Effector memory CD4-positive, alpha-beta T cell (primary cell): Measurements from ENCODE around the gene EXOC7.
"Not testable (repeated sequence)": the region's sequence is repeated elsewhere in the genome, so short reads cannot be mapped to it uniquely, and the experiment has no call there.

ENCODE experiments used
- DNase-seq, 3 donors: peaks; one replicate each; pipeline ENCODE4 v3.0.0-alpha.2; 2020
- H3K27ac ChIP-seq: 2 replicates; pipeline ENCODE4 v1.7.0; 2013; ENCODE audit warnings: mild to moderate bottlenecking, low read length, moderate library complexity; ENCODE audit not compliant: insufficient read depth, poor library complexity, severe bottlenecking
- H3K27me3 ChIP-seq: replicated peaks from 2 replicates; pipeline ENCODE4 v1.7.0; 2013; ENCODE audit warnings: mild to moderate bottlenecking, low read length; ENCODE audit not compliant: insufficient read depth, control insufficient read depth, poor library complexity, severe bottlenecking
- H3K36me3 ChIP-seq: 2 replicates; pipeline ENCODE4 v1.7.0; 2013; ENCODE audit warnings: mild to moderate bottlenecking, low read length, moderate library complexity; ENCODE audit not compliant: control insufficient read depth, insufficient read depth
- H3K4me1 ChIP-seq: 2 replicates; pipeline ENCODE4 v1.7.0; 2013; ENCODE audit warnings: low read length, mild to moderate bottlenecking; ENCODE audit not compliant: control insufficient read depth, insufficient read depth, poor library complexity, severe bottlenecking
- H3K4me3 ChIP-seq: 2 replicates; pipeline ENCODE4 v1.7.0; 2013; ENCODE audit warnings: low read length, low read depth, mild to moderate bottlenecking; ENCODE audit not compliant: insufficient read depth, poor library complexity, severe bottlenecking
- H3K9me3 ChIP-seq: 2 replicates; pipeline ENCODE4 v1.7.0; 2013; ENCODE audit warnings: mild to moderate bottlenecking, low read length, moderate library complexity; ENCODE audit not compliant: control insufficient read depth

EXOC7 gene

DNA sequence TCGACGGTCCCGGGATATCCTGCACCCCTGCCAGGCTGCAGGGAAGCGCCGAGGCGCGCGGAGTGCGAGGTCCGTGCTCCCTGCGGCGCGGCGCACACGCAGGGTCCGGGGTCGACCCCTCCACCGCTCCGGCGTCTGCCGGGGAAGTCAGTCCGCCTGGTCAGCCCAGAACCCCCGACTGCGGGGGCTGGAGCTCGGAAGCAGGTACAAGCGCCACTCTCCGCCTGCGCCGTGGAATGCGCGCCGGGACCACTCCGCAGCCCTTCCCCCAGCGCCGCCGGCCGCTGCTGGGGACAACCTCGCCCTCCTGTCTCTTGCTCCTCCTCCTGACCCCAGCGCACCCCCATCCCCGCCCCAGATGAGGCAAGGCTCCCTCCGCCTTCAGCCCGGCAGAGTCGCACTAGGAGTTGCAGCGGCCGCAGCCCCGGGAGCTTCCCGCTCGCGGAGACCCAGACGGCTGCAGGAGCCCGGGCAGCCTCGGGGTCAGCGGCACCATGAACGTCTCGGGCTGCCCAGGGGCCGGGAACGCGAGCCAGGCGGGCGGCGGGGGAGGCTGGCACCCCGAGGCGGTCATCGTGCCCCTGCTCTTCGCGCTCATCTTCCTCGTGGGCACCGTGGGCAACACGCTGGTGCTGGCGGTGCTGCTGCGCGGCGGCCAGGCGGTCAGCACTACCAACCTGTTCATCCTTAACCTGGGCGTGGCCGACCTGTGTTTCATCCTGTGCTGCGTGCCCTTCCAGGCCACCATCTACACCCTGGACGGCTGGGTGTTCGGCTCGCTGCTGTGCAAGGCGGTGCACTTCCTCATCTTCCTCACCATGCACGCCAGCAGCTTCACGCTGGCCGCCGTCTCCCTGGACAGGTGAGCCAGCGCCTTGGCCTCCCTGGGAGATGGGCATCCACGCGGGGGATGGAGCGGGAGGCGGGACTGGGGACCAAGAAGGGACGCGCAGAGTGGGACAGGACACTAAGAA lies 28.9 kb downstream of the EXOC7 start, which contains the start of gene GALR2:
Gene GALR2 (plus strand): TSS at position 392 of the 974 bp plus-strand sequence. CDS start 103 bp downstream, at position 495.
- Histone ChIP-seq H3K36me3 (no peaks in the 10 kb centered on the region), H3K4me1 (peaks cover 58% of the 10 kb centered on the region), H3K9me3 (no peaks in the 10 kb centered on the region), H3K27ac (no peak within 1 kb of the TSS), H3K4me3 (peak within 1 kb of the TSS; percentile 6), H3K27me3 (peaks cover 31% of the 10 kb centered on the region)
- DNase-seq = no peak

DNA sequence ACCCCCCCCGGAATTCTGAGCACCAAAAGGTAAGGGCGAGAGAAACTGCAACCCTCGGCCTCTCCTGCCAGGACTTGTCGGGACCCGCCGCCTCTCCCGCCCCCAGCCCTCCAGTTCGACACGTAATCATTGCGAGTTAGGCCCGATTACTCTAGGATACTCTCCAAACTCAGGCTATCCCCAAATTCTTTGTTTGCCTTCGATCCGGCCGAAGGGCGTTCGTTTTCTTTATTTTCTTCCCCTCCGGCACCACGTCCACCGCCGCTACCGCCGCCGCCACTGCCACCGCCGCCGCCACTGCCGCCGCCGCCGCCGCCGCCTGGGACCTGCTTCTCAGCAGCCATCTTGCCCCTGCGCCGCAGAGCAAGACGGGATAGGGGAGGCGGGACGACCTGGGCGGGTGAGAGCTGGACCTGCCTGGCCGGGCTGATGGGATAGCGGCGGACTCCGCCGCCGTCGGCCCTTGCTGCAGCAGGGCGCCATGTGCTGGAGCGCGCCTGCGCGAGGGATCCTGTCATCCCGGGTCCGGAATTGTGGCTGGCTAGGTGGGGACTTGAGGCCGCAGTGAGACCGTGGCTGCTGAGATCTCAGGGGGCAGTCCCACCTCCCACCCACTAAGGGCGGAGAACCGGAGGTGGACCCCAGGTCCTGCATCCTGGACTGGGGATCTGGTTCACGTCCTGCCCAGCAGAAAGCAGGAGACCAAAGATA lies 31.3 kb downstream of the EXOC7 start, which contains the start of gene SRP68:
Gene SRP68 (minus strand): TSS at position 370 of the 711 bp plus-strand sequence. CDS start 26 bp downstream, at position 344.
- peak within 1 kb of the TSS; percentile 76 for H3K27ac ChIP-seq
- H3K27me3 ChIP-seq = peaks cover 31% of the 10 kb centered on the region
- H3K4me1 ChIP-seq = peaks cover 49% of the 10 kb centered on the region
- H3K9me3 ChIP-seq = no peaks in the 10 kb centered on the region
- H3K4me3 ChIP-seq = peak within 1 kb of the TSS; percentile 80
- H3K36me3 ChIP-seq = peaks cover 14% of the 10 kb centered on the region
- DNase-seq = peak; percentile 67 to 77 (median 71)

- peaks cover 43% of the 10 kb centered on the region for H3K4me1 ChIP-seq
- H3K27me3 ChIP-seq = peaks cover 31% of the 10 kb centered on the region
- no peaks in the 10 kb centered on the region for H3K9me3 ChIP-seq
- peak overlapping the region; percentile 76 for H3K27ac ChIP-seq
- peak overlapping the region; percentile 80 for H3K4me3 ChIP-seq
- H3K36me3 ChIP-seq = peaks cover 19% of the 10 kb centered on the region
- DNase-seq = no peak
These were observed 31.9 kb downstream of the EXOC7 start for GRCh38 chr17:76071531-76072147.

- H3K27me3 ChIP-seq = no peaks in the 10 kb centered on the region
- H3K9me3 ChIP-seq = no peaks in the 10 kb centered on the region
- DNase-seq = no peak
- peaks cover 49% of the 10 kb centered on the region for H3K36me3 ChIP-seq
- no peak overlapping the region for H3K4me3 ChIP-seq
- H3K4me1 ChIP-seq = peaks cover 6% of the 10 kb centered on the region
- H3K27ac ChIP-seq = no peak overlapping the region
These were observed 37.8 kb downstream of the EXOC7 start for GRCh38 chr17:76065775-76066174.

DNA sequence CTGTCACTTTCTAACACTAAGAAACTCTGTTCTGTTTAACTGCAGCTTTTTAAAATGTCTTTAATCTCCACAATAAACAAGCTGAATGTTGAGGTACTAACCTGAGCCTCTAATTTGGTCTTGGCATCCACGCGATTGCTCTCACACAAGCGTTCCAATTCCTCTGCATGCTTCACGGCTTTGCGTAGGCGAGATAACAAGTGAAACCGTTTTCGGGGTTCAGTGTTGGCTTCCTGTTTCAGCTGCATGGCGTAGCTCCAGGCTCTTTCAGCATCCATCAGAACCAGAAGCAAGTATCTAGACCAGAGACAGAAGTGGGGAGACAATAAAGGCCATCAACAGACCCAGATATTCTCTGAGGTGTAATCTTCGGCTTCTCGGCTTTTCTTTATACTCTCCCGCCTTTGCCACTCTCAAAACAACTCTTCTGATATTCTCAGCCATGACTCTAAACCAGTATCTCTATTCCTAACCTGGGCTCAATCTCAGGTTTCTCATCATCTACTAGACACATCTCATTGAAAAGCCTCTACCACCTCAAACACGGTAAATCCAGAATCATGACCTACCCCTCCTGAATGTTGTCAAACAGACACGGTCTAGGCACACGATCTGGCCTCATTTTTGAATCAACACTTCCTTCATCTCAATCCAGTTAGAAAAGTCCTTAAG lies 39.6 kb downstream of the EXOC7 start:
- H3K4me3 ChIP-seq = peak overlapping the region; percentile 0
- no peaks in the 10 kb centered on the region for H3K4me1 ChIP-seq
- H3K27me3 ChIP-seq = no peaks in the 10 kb centered on the region
- peaks cover 63% of the 10 kb centered on the region for H3K36me3 ChIP-seq
- peak in 2 of 3 donors; percentile 8 for DNase-seq
- H3K9me3 ChIP-seq = no peaks in the 10 kb centered on the region
- peak overlapping the region; percentile 66 for H3K27ac ChIP-seq

GRCh38 chr17:76058264-76058663 lies 45.3 kb downstream of the EXOC7 start:
- H3K36me3 ChIP-seq = peaks cover 79% of the 10 kb centered on the region
- not testable (repeated sequence) for H3K9me3 ChIP-seq, H3K4me1 ChIP-seq, H3K27ac ChIP-seq, H3K27me3 ChIP-seq, DNase-seq, H3K4me3 ChIP-seq

DNA sequence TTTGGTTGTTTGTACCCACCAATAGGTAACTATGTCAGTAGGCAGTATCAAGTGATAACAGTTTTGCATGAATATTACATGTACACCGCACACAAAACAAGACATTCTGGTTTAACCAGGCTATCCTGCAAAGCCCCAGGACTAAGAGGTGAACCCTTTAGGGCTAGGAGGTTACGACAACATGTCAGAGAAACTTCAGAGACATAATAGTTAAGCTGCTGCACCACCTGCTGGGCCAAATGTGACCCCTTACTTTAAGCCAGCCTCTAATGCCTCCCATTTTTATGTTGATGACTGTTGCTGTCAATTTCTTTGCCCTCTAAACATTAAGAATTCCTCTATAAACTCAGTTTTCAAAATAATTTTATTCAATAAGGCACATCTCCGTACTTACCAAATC lies 46.7 kb downstream of the EXOC7 start:
- DNase-seq = no peak
- Histone ChIP-seq H3K9me3 (no peaks in the 10 kb centered on the region), H3K27ac (no peak overlapping the region), H3K4me1 (no peaks in the 10 kb centered on the region), H3K27me3 (no peaks in the 10 kb centered on the region), H3K4me3 (no peak overlapping the region), H3K36me3 (peaks cover 80% of the 10 kb centered on the region)

GRCh38 chr17:76054112-76054476 lies 49.5 kb downstream of the EXOC7 start:
- DNase-seq = no peak
- Histone ChIP-seq H3K4me1 (no peaks in the 10 kb centered on the region), H3K27me3 (no peaks in the 10 kb centered on the region), H3K36me3 (peaks cover 78% of the 10 kb centered on the region), H3K9me3 (no peaks in the 10 kb centered on the region), H3K27ac (no peak overlapping the region), H3K4me3 (no peak overlapping the region)

DNA sequence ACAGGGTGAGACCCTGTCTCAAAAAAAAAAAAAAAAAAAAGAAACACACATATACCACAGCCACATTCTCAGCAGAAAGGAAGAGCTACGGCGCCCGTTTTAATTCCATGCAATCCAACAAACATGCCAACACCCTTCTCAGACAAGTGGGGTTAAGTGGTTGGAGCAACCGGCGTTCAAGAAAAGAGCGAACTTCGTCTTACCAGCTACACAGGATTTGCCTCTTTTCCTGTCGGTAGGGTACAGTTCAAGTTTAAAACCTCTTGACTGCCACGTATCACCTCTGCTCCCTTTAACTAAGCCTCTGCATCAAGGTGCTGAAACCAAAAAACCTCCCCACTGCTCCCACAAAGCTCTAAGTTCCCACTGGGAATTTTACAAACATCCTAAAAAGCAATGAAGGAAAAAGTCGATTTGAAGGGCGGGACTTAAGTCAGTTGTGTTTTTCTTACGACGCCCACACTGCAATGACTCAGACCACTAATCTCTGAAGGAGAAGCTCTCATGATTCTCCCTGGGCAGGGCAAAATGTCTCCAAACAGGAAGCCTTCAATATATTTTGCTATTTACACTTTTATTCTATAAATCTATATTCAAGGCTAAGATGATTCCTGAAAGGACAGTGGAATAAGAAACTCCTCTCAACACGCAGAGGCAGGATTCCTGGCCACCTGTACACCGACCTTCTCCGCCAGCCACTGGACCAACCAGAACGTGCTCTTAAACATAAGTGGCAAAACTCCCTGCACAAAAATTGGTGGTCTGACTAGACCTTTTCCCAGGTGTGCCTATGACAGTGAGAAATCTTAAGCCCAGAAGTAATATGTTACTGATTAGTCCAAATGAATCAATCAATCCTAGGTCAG lies 50.1 kb downstream of the EXOC7 start:
- Histone ChIP-seq H3K27me3 (no peaks in the 10 kb centered on the region), H3K4me3 (no peak overlapping the region), H3K27ac (no peak overlapping the region), H3K36me3 (peaks cover 78% of the 10 kb centered on the region), H3K9me3 (no peaks in the 10 kb centered on the region), H3K4me1 (no peaks in the 10 kb centered on the region)
- DNase-seq = no peak
